Measurements from ENCODE around the gene FAM135A. TPM values are rescaled to one million over a fixed set of nuclear protein-coding genes. Genes with fewer than 3 reads are reported as not detected.
A peak's percentile ranks its signal among the peaks of the same experiment; 100 is the strongest.

The FAM135A gene
- total RNA-seq, 1 experiment from 2014 or later = 20.4 TPM

DNA sequence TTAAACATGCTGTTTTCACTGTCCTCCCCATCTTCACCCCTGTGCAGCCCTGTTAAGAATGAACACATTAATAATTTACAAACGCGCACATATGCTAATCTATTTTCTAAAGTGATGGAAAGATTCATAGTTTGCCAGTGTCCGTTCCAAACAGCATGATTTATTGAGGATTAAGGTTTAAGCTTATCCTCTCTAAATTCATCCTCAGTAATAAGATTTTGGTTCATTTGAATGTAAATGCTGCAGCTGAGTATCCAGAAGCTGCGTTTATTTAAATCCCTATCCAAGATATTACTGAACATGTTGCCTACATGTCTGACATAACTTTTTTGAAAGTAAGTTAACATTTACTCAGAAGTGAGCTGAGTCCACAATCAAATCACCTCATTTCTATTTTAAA, 42.8 kb upstream of the FAM135A start:
- BruUV-seq (replicated peaks) = no TSS peak
- H3K36me3 Mint-ChIP-seq (ENCODE audit: insufficient read depth, unreplicated experiment) = no peaks in the 10 kb centered on the region

DNA sequence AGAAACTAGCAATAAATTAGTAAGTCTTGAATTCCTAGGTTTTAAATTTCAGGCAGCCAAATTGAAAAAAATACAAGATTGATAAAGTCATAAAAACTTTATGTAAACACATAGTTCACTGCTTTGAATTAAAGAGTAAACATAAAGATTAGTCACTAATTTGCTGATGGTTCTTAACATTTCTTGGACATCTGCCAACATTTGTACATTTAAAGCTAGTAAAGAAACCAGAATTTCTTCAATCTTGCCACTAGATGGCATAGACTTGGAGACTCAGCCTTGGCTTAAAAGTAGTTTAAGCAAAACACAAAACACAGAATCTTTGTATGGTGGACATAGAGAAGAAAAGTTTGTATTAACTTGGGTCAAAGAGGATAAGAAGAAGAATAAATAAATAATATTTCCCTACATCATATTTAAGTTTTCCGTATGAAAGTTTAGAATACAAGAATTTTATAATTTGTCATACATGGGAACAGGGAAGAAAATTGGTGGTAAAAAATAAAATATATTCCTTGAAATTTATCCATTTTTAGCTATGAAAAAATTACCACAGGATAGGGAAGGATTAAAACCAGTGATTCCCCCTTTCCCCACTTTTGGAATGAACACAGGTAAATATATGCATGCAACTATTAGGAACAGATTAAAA, 41.7 kb upstream of the FAM135A start:
- intact Hi-C loops (cut with micrococcal nuclease) = loop anchor here (1.0 to 5.0 kb wide), 3 partner anchors 42 to 641 kb away; partner anchors contain the start of gene FAM135A
- Mint-ChIP-seq H3K27ac (ENCODE audit: low read depth, unreplicated experiment) (no peak overlapping the region), H3K9me3 (ENCODE audit: unreplicated experiment) (no peaks in the 10 kb centered on the region), H3K4me3 (ENCODE audit: unreplicated experiment) (no peak overlapping the region), H3K36me3 (ENCODE audit: insufficient read depth, unreplicated experiment) (no peaks in the 10 kb centered on the region), H3K27me3 (ENCODE audit: insufficient read depth, unreplicated experiment) (peaks cover 48% of the 10 kb centered on the region), H3K4me1 (ENCODE audit: insufficient read depth, unreplicated experiment) (peaks cover 29% of the 10 kb centered on the region)
- TF ChIP-seq, protein P1, sequence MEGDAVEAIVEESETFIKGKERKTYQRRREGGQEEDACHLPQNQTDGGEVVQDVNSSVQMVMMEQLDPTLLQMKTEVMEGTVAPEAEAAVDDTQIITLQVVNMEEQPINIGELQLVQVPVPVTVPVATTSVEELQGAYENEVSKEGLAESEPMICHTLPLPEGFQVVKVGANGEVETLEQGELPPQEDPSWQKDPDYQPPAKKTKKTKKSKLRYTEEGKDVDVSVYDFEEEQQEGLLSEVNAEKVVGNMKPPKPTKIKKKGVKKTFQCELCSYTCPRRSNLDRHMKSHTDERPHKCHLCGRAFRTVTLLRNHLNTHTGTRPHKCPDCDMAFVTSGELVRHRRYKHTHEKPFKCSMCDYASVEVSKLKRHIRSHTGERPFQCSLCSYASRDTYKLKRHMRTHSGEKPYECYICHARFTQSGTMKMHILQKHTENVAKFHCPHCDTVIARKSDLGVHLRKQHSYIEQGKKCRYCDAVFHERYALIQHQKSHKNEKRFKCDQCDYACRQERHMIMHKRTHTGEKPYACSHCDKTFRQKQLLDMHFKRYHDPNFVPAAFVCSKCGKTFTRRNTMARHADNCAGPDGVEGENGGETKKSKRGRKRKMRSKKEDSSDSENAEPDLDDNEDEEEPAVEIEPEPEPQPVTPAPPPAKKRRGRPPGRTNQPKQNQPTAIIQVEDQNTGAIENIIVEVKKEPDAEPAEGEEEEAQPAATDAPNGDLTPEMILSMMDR (IDR thresholded peaks at IDR 0.05; ENCODE audit: unreplicated experiment) = peak; percentile 37
- ChIA-PET CTCF (interaction anchor here (0.8 to 4.1 kb wide), 17 partner anchors 11 to 641 kb away, joined by 3 to 29 read pairs (median 4); partner anchors contain the start of gene FAM135A), POLR2A (interaction anchor here (0.6 to 2.9 kb wide), 7 partner anchors 10 to 45 kb away, joined by 3 to 37 read pairs (median 4); partner anchors contain the start of gene FAM135A)
- no TSS peak for BruUV-seq (replicated peaks)
- DNase-seq (ENCODE audit: unreplicated experiment) = peak; percentile 80

More for the DNA sequence above, 42.8 kb upstream of the FAM135A start:
- CTCF ChIA-PET = interaction anchor here (0.7 to 8.4 kb wide), 21 partner anchors 12 to 643 kb away, joined by 3 to 233 read pairs (median 6); partner anchors contain the start of genes B3GAT2, COL9A1, FAM135A and SMAP1
- Mint-ChIP-seq H3K27ac (ENCODE audit: low read depth, unreplicated experiment) (no peak overlapping the region), H3K9me3 (ENCODE audit: unreplicated experiment) (no peaks in the 10 kb centered on the region), H3K4me3 (ENCODE audit: unreplicated experiment) (no peak overlapping the region), H3K27me3 (ENCODE audit: insufficient read depth, unreplicated experiment) (peaks cover 59% of the 10 kb centered on the region), H3K4me1 (ENCODE audit: insufficient read depth, unreplicated experiment) (peaks cover 24% of the 10 kb centered on the region)
- TF ChIP-seq, protein P1 (IDR thresholded peaks at IDR 0.05; ENCODE audit: unreplicated experiment) = no peak
- no peak for DNase-seq (ENCODE audit: unreplicated experiment)
- POLR2A ChIA-PET = interaction anchor here (1.4 to 2.9 kb wide), 3 partner anchors 9 to 43 kb away, joined by 4 to 37 read pairs (median 24); partner anchors contain the start of gene FAM135A
- intact Hi-C loops (cut with micrococcal nuclease) = loop anchor here (2.0 to 5.0 kb wide), 2 partner anchors 317 to 642 kb away; no protein-coding TSS in a partner anchor

DNA sequence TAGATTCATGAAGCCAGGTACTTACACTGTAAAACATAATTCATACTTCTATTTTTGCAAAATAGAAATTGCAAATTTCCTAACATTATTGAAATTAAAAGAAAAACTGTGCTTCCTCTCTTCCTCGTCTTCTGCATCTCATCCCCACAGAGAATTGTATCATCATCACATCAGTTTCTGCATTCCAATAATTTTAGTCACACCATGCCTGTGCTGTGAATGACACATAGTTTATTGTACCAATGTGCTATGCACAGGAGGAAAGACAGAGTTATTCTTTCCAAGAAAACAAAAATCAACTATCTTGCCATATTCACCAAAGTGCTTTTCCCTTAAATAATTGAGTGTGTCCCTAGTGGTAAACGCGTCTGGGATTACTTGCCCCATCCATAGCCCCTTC, 38.1 kb upstream of the FAM135A start:
- Mint-ChIP-seq H3K4me3 (ENCODE audit: unreplicated experiment) (no peak overlapping the region), H3K27me3 (ENCODE audit: insufficient read depth, unreplicated experiment) (peaks cover 13% of the 10 kb centered on the region), H3K36me3 (ENCODE audit: insufficient read depth, unreplicated experiment) (no peaks in the 10 kb centered on the region), H3K9me3 (ENCODE audit: unreplicated experiment) (no peaks in the 10 kb centered on the region), H3K4me1 (ENCODE audit: insufficient read depth, unreplicated experiment) (peaks cover 24% of the 10 kb centered on the region), H3K27ac (ENCODE audit: low read depth, unreplicated experiment) (no peak overlapping the region)
- POLR2A ChIA-PET = interaction anchor here (0.7 to 1.3 kb wide), 5 partner anchors 21 to 292 kb away, joined by 3 to 9 read pairs (median 4); partner anchors contain the start of gene FAM135A
- CTCF ChIA-PET = interaction anchor here (0.8 to 2.2 kb wide), 3 partner anchors 63 to 154 kb away, joined by 3 to 8 read pairs (median 3); no protein-coding TSS in a partner anchor
- BruUV-seq (replicated peaks) = no TSS peak
- TF ChIP-seq, protein P1 (IDR thresholded peaks at IDR 0.05; ENCODE audit: unreplicated experiment) = no peak
- intact Hi-C loops (cut with micrococcal nuclease) = loop anchor here (2.0 kb wide), 1 partner anchor 24 kb away; no protein-coding TSS in a partner anchor
- peak; percentile 54 for DNase-seq (ENCODE audit: unreplicated experiment)

DNA sequence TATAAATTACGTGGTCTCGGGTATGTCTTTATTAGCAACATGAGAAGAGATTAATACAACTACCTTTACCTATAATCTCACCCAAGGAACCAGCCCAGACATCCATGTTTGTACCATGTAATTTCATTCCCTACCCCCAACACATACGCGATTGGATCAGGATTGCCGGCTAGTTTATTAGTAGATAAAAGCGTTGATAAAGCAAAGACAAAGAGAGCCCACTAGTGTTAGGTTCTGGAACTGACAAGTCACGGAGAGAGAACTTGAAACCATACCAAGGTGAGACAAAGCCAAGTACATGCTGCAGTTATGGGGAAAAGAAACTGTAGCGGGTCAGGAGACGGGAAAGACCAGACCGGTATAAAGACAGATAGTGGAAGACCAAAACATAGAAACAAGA, 37.4 kb upstream of the FAM135A start:
- Mint-ChIP-seq H3K27ac (ENCODE audit: low read depth, unreplicated experiment) (no peak overlapping the region), H3K27me3 (ENCODE audit: insufficient read depth, unreplicated experiment) (peaks cover 11% of the 10 kb centered on the region), H3K4me1 (ENCODE audit: insufficient read depth, unreplicated experiment) (peaks cover 24% of the 10 kb centered on the region), H3K36me3 (ENCODE audit: insufficient read depth, unreplicated experiment) (no peaks in the 10 kb centered on the region), H3K4me3 (ENCODE audit: unreplicated experiment) (no peak overlapping the region), H3K9me3 (ENCODE audit: unreplicated experiment) (no peaks in the 10 kb centered on the region)
- CTCF ChIA-PET = interaction anchor here (2.2 kb wide), 1 partner anchor 155 kb away, joined by 8 read pairs; no protein-coding TSS in a partner anchor
- TF ChIP-seq, protein P1 (IDR thresholded peaks at IDR 0.05; ENCODE audit: unreplicated experiment) = no peak
- no TSS peak for BruUV-seq (replicated peaks)
- peak; percentile 27 for DNase-seq (ENCODE audit: unreplicated experiment)
- POLR2A ChIA-PET = no interaction called here
- intact Hi-C loops (cut with micrococcal nuclease) = loop anchor here (2.0 kb wide), 1 partner anchor 23 kb away; no protein-coding TSS in a partner anchor

Data from MCF 10A (cell line).